HG03108 (cell line): Measurements from ENCODE around the gene DDX24.
A peak's percentile ranks its signal among the peaks of the same experiment; 100 is the strongest.

Source experiments
- ATAC-seq: cut with Tn5 transposase; IDR thresholded peaks from one replicate; pipeline ENCODE4 v1.9.1; 2021; ENCODE audit warnings: moderate library complexity; ENCODE audit not compliant: unreplicated experiment

Gene DDX24

DNA sequence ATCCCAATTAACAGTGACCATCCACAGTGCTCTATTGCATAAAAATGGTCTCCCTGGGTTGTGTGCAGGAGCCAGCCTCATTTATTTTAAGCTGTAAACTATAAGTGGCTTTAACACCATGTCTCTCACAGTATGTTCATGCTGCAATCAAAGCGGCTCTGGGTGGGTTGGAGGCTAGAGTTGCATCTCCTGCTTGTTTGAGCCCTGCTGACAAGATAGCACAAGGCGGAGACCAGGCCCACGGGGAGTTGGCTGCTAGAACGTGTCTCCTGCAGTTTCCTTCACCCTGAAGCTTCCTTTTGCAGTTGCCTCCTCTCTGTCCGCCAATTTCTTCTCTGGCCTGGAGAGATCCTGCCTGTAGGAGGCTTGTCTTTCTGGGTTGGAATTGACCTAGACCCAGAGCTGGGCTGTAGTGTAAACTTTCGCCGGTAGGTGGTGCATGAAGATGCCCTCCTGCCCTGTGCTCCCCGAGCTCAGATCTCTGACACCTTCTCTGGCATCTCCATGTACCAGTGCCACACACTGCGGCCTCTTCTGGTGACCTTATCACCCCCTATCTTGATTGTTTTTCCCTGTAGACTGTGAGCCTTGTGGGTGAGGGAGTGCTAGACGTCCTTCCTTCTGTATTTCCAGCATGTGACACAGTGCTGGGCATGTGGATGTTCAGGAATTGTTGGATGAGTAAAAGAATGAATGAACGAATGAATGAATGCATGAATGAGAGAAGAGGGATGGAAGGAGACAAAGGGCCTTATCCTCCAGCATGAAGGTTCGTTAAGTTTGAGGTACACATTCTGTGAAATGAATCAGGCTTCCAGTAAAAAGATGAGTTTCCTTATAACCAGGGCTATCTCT lies 44.5 kb downstream of the DDX24 start:
- ATAC-seq: peak; percentile 86

DNA sequence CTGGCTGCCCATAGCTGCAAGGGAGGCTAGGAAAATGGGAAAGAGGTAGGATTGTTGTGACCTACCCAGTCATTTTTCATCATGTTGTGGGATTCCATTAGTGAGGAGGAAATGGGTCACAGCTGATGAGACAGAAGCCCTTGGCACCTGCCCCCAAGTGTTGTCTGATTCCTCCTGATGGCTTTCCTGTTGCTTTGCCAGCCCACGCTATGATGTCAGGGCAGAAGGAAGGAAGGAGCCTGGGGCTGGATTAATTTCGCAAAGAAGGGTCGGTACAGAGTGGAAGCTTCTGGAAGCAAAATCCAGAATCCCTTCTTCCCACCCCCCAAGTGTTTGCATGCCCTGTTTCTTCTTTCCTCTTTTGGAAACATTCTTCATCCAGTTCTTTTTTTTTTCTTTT lies 46.1 kb downstream of the DDX24 start:
- ATAC-seq: no peak

DNA sequence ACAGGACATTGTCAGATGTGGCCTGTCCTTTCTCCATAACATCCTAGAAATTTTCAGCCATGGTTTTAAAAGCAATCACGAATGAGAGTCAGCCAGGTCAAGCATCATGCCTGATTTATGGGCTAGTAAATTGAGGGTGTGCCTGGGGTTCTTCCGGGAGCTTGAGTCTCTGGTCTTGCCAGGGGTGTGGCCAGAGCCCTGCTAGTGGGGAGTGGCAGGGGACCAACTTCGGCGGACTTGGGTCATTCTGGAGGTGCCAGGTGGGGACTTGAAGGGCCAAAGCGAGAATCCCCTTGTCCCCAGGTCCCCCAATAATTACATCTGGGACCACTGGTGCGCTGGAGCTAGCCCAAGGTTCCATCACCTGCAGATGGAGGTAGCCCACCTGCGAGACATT lies 49.1 kb downstream of the DDX24 start:
- ATAC-seq: no peak

DNA sequence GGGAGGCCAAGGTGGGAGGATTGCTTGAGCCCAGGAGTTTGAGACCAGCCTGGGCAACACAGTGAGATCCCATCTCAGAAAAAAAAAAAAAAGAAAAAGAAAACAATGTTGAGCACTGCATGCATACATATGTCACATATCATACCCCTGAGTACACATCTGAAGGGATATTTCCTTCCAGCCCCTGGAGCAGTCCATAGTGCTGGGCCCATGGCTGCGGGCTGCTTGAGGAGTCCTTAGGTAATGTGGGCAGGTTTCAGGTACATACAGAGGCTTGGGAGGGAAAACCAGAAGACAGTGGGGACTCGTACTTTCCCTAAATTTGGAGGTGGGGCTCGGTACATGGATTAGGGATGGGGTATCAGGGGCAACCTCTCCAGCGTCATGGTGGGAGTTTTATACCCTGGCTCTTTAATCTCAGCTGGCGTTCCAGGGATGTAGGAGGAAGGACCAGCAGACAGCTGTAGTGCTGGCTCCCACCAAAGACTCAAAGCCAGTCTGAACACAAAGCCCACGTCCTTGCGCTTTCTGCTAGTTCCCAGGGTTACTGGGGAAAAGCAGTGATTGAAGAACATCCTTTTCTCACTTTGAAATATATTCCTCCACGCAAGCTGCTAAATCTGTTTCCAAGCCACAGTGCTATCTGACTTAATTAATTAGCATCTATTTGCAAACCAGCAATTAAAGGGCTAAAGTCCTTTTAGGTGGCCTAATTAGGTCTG lies 49.7 kb downstream of the DDX24 start:
- ATAC-seq: no peak

DNA sequence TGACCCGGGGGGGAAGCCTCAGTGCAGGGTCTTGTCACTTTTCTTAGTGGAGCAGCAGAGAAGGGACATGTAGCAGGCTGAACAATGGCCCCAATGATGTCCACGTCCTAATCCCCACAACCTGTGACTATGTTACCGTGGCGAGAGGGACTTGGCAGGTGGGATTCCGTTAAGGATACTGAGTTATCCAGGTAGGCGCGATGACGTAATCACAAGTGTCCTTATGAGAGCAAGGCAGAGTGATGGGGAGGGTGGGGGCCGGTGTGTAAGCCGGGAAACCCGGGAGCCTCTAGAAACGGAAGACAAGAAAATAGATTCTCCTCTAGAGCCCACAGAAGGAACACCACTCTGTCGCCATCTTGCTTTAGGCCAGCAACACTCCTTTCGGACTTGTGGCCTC lies 50.4 kb downstream of the DDX24 start:
- ATAC-seq: no peak

DNA sequence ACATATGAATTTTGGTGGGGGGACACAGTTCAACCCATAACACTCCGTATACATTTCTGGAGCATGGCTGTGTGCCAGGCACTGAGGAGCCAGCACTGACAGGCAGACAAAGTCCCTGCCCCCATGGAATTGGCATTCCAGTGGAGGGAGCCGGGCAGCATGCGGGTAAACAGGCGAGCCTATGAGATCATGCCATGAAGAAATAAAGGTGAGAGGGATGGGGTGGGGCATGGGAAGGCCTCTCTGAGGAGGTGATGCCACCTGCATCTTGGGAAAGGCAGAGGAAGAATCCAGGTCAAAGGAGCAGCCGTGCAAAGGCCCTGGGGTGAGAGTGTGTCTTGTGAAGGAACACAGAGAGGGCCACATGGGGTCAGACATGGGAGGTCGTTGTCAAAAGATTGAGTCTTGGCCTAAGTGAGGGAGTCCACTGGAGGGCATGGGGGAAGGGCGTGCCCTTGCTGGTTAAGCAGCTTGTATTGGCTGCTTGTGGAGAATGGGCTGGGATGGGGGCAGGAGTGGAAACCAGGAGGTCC lies 51.3 kb downstream of the DDX24 start:
- no peak for ATAC-seq

DNA sequence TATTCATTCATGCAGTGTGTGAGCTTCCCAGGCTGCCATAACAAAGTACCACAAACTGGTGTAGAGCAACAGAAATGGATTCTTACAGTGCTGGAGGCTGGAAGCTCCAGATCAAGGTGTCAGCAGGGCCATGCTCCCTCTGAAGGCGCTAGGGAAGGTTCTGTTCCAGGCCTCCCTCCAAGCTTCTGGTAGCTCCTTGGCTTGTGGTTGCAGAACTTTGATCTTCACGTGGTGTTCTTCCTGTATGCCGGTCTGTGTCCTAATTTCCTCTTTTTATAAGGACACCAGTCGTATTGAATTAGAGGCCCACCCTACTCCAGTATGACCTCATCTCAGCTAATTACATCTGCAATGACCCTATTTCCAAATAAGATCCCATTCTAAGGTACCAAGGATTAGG lies 51.7 kb downstream of the DDX24 start:
- no peak for ATAC-seq

DNA sequence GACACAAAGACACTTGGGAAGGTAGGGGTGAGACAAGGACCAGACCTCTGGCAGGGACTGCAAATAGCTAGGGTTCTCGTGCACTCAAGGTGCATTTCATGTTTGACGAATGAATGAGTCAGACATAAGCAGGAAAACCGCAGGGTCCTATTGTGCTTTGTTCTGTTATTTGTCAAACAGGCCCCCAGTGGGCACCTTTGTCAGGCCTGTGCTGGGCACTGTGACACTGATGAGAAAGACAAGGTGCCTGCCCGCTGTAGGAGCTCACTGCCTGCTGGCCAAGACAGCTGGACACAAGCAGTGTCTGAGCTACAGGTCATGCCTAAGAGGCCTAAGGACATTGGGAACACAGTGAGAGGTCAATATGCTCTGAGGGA lies 52.6 kb downstream of the DDX24 start:
- no peak for ATAC-seq

DNA sequence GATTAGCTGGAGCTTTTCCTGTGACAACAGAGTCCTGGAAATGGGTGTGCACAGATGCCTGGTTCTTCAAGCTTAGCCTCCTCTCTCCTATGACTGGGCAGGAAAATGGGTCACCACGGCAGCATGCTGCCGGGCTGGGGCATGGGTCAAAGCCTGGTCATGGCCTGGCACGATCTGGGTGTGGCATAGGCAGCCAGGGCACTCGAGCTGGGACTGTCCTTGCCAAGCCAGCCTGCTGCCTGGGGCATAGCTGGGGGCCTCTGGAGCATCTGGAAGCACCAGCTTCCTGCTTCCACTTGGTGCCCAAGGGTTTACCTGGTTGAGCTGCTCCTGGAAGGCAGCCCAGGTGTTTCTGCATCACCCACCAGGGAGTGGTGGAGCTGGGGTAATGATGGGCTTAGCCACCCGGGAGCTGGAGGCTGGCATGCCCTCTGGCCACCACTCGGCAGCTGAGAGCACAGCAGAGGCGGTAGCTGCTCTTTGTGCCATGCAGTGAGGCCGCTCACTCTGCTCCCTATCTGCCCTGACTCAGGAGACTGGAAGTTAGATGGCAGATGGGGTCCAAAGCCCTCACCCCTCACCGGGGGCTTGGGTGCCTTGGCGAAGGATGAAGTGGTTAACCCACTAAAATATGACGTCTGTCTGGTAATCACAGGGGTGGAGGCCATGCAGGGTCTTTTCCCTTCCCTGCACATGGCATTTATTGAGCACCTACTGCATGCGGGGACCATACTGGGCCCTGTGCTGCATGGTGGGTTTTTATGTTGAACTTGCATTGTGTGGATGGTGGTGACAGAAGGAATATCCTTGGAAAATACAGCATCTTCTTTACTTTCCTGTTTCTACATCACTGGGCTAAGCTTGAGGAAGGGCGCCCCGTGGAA lies 53.2 kb downstream of the DDX24 start:
- ATAC-seq: no peak

DNA sequence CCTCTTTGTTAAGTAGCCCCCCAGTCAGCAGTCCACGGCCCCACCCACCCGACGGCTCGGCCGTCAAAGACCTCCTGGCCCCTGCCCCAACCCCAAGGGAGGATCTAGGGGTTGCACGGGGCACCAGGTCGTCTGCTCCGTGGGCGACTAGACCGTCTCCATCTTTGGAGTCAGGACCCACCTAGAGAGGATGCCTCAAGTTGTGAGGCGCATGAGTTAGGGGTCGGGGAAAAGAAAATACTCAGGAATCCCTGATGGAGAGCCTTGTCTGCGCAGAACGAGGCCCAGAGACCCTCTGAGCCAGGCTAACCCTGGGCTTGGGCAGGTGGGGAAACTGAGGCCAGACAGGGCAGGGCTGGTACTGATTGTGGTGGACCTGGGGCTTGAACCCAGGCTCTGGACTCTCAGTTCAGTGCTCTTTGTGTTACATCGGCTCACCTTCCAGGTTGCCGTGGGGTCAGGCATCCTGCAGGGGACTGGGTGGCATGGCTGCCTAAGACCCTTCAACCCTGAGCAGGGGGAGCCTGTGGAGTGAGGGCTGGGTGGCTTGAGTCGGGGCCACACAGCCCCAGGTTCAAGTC lies 54.0 kb downstream of the DDX24 start:
- no peak for ATAC-seq

DNA sequence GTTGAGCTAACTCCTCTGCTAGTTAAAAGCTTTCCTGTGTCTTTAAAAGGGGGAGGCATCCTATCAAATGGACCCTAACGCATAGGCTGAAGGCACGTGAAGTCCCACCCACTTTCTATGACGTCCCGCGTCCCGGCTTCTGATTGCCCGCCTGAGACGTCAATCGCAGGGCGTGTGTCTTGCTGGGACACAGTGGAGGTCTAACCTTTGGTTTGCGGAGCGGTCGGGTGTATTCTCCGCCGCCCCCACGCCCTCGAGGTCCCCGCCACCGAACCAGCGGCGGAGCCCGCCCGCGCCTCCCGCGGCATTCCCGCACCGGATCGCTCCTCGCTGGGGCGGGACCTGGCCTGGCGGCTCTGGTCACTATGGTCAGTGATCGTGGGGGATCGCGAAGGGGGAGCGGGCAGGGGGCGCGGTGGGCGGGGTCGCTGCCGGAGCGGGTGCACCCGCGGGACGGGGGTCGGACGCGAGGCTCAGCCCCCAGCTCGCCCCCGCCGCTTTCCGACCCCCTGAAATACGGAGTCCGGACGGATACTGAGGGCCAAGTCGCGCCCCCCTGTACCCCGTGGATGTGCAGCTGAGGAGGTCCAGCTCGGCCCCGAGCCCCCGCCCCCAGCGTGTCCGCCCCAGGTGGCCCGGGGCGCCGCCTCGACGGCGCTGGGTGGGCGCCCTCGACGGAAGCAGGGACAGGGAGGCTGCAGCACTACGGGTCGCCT lies 54.7 kb downstream of the DDX24 start, which contains the start of gene OTUB2:
Gene OTUB2 (plus strand): TSS at position 168 of the 716 bp plus-strand sequence. CDS start 198 bp downstream, at position 366.
- ATAC-seq: peak; percentile 99

DNA sequence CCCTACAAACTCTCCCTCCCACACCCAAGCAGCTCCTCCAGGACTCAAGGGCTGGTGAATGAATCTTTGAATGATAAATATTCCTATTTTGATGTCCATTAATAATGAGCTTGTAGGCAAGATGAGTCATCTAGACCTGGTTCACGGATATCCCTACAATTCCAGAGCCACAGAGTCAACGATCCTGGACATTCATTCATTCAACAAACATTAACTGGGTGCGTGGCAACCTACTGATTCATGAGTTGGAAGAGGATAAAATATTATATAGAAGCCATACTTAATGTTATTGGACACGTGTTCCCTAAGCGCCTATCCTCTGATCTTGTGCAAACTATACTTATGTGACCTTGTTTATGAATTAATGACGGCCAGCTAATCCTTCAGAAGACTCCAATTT lies 55.3 kb downstream of the DDX24 start:
- ATAC-seq: no peak

DNA sequence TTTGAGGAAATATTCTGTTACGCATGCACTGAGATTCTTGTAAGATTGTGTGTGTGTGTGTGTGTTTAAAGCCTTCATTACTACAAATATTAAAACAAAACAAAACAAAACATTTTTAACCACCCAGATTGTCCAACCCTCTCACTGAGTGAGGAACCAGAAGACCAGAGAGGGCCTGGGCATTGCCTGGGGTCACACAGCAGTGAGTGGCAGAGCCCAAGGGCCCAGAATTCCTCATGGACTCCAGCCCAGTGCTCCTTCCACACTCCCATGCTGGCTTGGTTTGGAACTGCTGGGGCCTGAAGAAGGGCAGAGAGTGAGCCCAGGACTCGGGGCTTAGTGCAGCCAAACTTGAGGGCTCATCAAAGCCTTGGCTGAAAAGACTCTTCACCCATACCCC lies 56.5 kb downstream of the DDX24 start:
- no peak for ATAC-seq

DNA sequence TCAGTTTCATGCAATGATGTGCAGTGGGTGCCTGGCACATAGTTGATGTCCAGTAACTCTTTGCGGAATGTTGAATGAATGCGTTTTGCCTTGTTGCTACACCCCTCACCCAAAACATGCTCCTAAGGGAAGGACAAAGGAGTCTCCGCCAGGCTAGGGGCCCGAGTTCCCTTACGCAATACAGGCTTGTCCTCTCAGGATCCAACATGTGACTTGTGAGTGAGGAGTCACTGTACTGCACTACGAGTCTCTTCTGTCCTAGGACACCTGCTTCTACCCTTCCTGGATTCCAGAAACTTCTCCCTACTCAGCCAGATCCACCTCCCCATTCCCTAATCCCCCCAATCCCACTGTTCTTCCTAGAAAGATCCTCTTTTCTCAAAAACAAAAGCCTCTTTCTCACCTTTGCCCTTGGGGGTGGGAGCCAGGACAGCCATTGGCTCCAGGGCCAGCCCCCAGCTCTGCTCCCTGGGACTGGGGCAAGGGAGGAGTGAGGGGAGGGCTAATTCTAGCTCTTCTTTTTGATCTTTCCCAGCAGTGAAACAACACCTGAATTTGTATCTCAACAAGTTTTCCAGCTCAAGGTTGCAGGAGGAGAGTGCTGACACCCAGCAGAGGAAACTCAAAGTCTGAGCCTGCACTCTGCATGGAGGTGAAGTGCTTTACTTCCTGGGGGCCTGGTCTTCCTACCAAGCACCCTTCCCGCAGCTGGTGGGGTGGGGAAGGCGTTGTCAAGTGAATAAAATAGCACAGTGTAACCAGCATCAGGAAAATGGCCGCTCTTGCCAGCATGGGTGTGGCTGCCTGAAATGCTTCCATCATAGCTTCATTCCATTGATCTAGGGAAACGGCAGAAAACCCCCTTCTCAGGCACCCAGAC lies 58.2 kb downstream of the DDX24 start:
- ATAC-seq: no peak

DNA sequence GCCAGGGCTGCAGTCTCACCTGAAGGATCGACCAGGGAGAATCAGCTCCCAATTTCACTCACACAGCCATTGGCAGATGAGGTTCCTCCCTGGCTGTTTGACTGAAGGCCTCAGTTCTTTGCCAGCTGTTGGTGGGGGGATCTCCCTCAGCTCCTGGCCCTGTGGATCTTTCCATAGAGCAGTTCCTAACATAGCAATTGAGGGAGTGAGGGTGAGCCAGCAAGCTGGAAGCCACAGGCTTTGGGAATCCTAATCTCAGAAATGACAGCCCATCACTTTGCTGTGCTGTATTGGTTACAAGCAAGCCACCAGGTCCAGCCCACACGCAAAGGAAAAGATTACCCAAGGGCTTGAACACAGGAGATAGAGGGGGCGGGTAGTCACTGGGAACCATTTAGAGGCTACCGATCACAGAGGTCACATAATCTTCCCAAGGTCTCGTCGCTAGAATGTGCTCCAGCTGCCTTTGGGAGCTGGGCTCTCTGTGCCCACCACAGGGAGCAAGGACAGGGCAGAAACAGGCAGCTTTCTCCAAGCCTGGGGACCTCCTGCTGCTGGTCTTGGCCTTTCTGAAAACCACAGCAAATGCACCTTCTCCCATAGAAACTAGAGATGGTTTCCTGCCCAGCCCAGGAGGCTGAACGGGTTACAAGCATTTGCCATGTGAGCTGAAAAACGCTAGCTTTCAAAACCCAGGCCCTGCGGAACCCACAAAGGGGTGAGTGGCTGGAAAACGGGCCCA lies 59.4 kb downstream of the DDX24 start:
- no peak for ATAC-seq

DNA sequence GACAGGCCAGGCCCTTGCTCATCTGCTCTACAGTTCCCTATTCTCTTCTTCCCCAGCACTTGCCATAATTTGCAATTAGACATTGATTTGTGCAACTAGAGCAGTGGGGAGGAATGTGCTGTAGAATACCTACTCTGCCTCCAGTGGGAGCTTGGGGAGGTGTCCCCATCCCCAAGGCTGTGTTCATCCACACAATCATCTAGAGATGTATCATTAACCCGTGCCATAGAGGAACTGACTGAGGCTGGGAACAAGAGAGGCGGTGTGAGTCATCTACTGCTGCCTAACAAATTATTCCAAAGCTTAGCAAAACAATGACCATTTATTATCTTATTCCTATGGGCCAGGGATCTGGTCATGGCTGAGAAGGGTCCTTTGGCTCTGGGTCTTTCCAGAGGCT lies 60.0 kb downstream of the DDX24 start:
- ATAC-seq: no peak

DNA sequence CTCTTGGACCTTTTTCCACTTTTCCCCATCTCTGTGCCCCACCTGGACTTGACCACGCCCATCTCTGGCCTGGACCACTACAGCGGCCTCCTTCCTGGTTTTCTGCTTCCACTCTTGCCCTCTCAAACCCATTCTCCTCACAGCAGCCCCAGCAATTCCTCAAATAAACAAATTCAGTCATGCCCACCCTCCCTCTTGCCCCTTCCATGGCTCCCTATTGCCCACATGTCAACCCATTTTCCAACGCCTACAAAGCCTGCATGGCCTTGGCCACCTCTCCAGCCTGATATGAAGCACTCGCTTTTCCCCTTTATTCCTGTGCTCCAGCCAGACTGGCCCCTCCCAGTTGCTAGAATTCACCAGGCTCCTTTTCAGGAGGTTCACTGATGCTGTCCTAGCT lies 60.7 kb downstream of the DDX24 start:
- no peak for ATAC-seq

DNA sequence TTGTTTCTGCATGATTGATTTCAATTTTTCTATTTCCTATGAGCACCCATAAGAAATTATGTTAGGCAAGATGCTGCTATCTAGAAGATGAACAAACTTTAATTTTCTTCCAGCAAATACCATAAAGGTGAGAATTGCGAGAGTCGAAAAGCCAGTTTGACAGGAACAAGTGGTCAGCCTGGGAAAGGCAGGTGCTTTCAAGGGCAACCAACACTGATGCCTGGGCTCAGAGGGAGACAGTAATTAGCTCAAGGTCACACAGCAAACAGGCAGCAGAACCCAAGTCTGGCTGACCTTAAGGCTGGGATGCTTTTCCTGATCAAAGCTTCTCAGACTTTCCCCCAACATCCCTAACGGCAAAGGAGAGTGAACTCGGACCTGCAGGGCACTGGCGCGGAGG lies 61.7 kb downstream of the DDX24 start:
- ATAC-seq: no peak
